ENCODE measurements around the gene OR13C8. TPM values are rescaled to one million over a fixed set of nuclear protein-coding genes. Genes with fewer than 3 reads are reported as not detected.

Gene OR13C8
- total RNA-seq, 1 donor from 2014 or later, result not detected

DNA sequence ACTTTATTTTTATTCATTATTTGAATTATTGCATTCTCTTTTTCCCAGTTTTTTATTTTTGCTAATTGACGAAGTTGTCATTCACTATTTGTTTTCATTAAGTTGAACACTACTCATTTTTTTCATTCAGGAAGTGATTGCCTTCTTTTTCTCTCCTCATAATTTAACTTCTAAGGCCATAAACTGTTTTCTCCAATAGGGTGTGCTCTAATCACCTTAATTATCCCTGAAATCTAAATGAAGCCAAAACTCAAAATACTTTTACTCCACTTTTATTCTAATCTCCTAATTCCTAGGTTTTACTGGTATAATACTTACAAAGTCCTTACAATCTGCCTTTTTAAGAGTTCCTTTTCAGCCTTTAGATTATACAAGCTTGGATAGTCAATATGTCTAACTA is 39.4 kb downstream of the OR13C8 start:
- ATAC-seq (peak; percentile 37), DNase-seq (ENCODE audit: low spot score) (no peak)

- DNase-seq (ENCODE audit: low spot score) (no peak), ATAC-seq (no peak)
Measured at GRCh38 chr9:104611213-104611612, 42.2 kb downstream of the OR13C8 start.

DNA sequence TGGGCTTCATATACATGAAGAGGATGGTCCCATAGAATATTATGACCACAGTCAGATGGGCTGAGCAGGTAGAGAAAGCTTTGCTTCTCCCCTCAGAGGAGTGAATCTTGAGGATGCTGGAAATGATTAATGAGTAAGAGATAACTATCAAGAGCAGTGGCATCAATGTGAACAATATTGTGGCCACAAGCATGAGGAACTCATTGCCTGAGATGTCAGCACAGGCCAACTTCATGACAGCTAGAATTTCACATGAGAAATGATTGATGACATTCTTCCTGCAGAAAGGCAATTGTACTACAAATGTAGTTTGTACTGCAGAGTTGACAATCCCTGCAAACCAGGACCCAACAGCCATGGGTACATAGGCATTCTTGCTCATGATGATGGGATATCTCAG is 48.5 kb downstream of the OR13C8 start:
- no peak for DNase-seq (ENCODE audit: low spot score)
- no peak for ATAC-seq

GRCh38 chr9:104618104-104618503 is 49.1 kb downstream of the OR13C8 start, which contains the start of gene OR13C9:
Gene OR13C9 (minus strand): TSS chr9:104618204. CDS start chr9:104618204, 0 bp downstream.
- DNase-seq (ENCODE audit: low spot score), result no peak
- no peak for ATAC-seq

Other genes starting within 250 kb of the OR13C8 start
- not detected for gene OR13F1, start 64.9 kb upstream of the OR13C8 start, total RNA-seq
- not detected for gene OR13C4, start 42.0 kb upstream of the OR13C8 start, total RNA-seq
- 0.28 TPM for gene OR13C3, start 32.3 kb upstream of the OR13C8 start, total RNA-seq
- gene OR13C5, start 30.2 kb downstream of the OR13C8 start, total RNA-seq, result not detected
- gene OR13C2, start 36.5 kb downstream of the OR13C8 start, total RNA-seq, result 0.28 TPM
- 0.23 TPM for gene OR13C9, start 49.0 kb downstream of the OR13C8 start, total RNA-seq
- not detected for gene OR13D1, start 125.3 kb downstream of the OR13C8 start, total RNA-seq
- gene NIPSNAP3A, start 178.5 kb downstream of the OR13C8 start, total RNA-seq, result 18.4 TPM
- gene NIPSNAP3B, start 195.0 kb downstream of the OR13C8 start, total RNA-seq, result 0.28 TPM